HG03575 (cell line): ENCODE data around the gene PVR.
"Not testable (repeated sequence)": the region's sequence is repeated elsewhere in the genome, so short reads cannot be mapped to it uniquely, and the experiment has no call there.

Experiments
- ATAC-seq: cut with Tn5 transposase; IDR thresholded peaks from one replicate; pipeline ENCODE4 v1.9.1; 2021; ENCODE audit not compliant: unreplicated experiment, insufficient number of reproducible peaks, low FRiP score; ENCODE audit errors: extremely low read depth

Gene PVR

GRCh38 chr19:44664976-44665375 is 21.3 kb downstream of the PVR start:
- no peak for ATAC-seq

DNA sequence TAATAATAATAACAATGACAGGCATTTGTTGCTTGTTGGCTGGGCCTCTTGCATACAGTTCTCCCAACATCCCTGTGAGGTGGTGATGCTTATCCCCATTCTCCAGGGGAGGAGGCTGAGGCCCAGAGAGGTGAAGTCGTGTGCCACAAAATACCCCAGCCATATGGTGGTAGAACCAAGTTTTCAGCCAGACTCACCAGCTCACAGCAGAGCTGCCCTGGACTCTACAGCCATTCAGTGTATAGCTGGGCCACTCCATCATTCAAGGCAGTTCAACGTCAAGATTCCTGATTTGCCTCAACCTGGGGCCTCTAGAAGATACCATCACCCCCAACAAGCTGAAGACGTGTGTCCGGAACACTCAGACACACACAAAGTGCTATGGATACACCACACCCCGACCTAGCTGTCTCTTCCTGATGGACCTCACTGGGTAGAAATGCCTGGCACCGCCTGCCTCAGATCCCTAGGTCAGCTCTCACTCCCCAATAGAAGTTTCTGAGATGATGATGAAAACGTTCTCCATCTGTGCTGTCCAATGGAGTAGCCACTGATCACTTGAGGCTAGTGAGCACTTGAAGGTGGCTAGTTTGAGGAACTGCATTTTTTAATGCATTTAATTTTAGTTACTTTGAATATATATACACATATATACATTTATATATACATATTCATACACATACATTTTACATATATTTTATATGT is 23.3 kb downstream of the PVR start:
- no peak for ATAC-seq

DNA sequence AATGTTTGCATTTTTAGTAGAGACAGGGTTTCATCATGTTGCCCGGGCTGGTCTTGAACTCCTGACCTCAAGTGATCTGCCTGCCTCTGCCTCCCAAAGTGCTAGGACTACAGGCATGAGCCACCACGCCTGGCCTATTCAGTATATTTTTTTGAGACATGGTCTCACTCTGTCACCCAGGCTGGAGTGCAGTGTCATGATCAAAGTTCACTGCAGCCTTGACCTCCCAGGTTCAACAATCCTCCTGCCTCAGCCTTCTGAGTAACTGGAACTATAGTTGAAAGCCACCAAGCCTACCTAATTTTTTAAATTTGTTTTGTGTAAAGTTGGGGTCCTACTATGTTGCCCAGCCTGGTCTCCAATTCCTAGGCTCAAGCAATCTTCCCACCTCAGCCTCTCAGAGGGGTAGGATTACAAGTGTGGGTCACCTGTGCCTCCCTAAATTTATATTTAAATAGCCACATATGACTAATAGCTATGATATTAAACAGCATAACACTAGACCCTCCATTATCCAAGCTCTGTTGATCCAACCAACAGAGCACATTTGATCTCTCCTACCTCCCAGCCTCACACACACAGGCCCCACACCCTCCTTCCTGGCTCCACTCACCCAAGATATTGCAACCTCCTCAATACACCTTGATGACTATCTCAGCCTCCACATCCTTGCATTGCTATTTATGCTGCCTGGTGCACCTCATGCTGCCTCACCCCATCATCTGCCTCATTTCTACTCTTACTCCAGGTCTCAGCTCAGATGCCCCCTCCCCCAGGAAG is 25.5 kb downstream of the PVR start:
- ATAC-seq, result no peak

GRCh38 chr19:44670027-44670426 is 26.3 kb downstream of the PVR start:
- not testable (repeated sequence) for ATAC-seq

- no peak for ATAC-seq
These were observed 27.7 kb downstream of the PVR start, which contains the start of gene CEACAM19 for GRCh38 chr19:44671400-44671799. TSS of gene CEACAM19 (plus strand) at chr19:44671482. CDS start at chr19:44671932, 450 bp downstream.

DNA sequence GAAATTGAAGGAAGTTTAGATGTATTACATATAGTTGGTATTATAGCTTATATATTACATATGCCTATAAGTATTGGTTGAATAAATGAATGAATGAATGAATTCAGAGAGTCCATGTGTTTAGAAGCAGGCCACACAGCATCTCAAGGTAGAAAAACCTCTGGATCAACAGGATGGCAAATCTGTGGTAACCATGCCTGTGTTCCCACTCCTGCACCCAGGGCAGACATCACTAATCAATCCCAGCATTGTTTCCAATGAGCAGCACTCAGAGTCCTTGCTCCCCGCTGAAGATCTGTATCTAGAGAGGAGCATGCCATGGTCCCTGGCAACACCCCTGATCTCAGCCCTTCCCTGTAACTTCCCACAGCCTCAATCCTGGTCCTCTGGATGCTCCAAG is 28.5 kb downstream of the PVR start:
- no peak for ATAC-seq

- ATAC-seq, result no peak
These were observed 29.8 kb downstream of the PVR start for GRCh38 chr19:44673510-44673909.

DNA sequence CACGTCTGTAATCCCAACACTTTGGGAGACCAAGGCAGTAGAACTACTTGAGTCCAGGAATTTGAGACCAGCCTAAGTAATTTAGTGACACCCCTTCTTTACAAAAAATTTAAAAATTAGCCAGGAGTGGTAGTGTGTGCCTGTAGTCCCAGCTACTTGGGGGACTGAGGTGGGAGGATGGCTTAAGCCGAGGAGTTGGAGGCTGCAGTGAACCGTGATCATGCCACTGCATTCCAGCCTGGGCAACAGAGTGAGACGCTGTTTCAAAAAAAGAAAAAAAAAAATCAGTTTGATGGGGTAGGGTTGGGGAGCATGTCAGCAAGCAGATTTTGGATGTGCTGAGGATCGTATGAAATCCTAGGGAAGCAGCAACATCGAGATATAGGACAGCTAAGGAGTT is 31.8 kb downstream of the PVR start:
- no peak for ATAC-seq

DNA sequence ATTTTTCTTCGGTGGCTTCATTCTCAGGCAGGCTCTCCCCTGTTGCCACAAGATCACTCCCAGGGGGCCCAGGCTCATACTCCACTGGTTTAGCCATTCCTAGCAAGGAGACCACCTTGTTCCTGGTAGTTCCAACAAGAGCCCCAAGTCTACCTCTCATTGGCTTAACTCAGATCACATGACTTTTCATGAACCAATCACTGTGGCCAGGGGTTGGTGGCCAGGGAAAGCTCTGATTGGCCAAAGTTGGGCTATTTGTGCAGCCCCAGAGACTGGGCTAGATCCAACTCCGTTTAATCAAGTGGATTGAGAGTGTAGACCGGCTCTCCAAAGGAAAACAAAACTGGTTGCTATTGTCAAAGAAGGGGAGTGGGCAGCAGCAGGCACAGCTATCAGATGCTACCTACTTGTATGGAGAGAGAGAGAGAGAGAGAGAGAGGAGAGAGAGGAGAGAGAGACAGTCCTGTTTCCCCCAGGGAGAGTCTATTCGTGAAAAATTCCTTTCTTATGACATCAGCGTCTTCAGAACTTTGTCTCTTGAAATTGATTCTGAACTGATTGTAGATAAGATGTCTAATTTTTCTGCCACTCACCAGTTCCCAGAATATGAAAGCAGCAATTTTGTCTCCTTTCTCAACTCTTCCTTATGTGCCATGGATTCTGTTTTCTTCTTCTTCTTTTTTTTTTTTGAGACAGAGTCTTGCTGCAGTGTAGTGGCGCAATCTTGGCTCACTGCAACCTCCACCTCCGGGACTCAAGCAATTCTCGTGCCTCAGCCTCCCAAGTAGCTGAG is 33.5 kb downstream of the PVR start:
- ATAC-seq, result no peak

DNA sequence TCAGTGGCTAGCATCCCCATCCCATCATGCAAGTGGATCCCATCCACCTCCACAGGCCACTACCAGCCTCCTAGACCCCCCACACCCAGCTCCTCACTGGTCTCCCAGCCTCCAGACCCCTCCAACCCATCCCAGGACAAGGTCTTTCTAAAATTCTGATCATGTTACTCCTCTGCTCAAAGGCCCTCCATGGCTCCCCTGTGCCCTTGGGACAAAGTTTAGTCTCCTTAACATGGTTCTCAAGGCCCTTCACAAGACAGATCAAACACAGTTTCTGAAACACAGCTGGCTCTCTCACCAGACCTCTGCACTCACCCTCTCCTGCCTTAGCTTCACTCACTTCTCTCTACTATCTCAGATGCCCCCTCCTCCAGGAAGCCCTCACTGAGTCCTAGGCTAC is 36.8 kb downstream of the PVR start:
- ATAC-seq, result no peak

- ATAC-seq, result no peak
These were observed 38.5 kb downstream of the PVR start for GRCh38 chr19:44681992-44682790.

- ATAC-seq, result no peak
These were observed 39.1 kb downstream of the PVR start for GRCh38 chr19:44682807-44683206.

DNA sequence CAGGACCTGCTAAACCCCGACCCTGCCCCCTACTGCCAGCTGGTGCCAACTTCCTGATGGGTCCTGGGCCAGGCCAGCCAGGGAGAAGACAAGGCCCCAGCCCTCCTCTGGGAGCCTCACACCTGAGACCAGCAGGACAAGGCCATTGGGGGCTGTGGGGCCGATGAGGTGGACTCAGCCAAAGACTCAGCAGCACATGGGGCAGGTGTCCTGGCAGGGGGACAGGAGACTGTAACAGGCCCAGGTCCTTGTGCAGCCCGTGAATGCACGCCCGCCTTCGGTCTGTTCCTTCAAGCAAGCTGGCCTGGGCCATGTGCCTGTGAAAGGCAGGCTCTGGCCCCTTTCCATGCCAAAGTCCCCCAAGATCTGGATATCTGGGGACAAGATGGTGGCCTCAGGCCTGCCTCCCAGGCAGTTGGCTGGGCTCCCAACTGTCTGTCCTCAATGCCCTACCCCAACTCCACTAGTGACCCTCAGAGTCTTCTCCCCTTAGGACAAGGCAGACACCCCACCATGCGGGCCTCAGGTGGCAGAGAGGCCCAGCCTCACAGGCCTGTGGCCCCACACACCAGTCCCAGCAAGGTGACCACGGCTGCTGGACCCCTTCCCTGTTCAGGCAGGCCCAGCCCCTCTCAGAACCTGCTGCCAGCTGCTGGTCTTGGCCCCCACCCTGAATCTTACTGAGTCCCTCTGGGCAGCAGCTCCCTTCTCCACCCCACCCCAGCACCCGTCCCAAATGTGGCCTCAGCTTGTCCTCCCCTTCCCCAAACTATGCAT is 39.9 kb downstream of the PVR start:
- no peak for ATAC-seq

GRCh38 chr19:44684396-44684795 is 40.7 kb downstream of the PVR start:
- not testable (repeated sequence) for ATAC-seq

GRCh38 chr19:44684892-44685863 is 41.5 kb downstream of the PVR start:
- ATAC-seq, result no peak

- no peak for ATAC-seq
These were observed 42.2 kb downstream of the PVR start for GRCh38 chr19:44685877-44686276.

DNA sequence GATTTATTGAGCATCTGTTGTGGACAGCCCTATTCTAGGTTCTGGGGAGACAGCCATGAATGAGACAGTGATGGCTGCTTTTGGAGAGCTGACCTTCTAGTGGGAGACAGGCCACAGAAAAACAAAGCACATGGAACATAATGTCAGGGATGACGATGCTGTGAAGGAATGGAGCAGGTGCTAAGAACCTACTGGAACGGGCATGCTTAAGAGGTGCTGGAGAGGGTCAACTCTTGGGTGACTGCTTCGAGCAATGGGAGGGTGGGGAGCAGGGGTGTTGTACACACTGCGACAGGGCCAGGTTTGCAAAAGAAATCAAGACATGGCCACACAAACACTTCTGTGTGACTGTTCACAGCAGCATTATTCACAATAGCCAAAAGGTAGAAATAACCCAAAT is 43.2 kb downstream of the PVR start:
- no peak for ATAC-seq
